Posterior cingulate gyrus (tissue), 11 donors: ENCODE measurements around the gene GRIK3.
"Not testable (repeated sequence)": the region's sequence is repeated elsewhere in the genome, so short reads cannot be mapped to it uniquely, and the experiment has no call there.

ENCODE experiments used
- DNase-seq, 10 donors: peaks; one replicate each; pipeline versions ENCODE4 v3.0.0 to v3.0.0-alpha.2; 2020 to 2021; ENCODE audit warnings: mixed read lengths in 3 of 10
- intact Hi-C: fragments of 100-400 bp; cut with DNase I; formaldehyde crosslinking; loops from one replicate; pipeline ENCODE4 v1.15.1; 2023

The GRIK3 gene

DNA sequence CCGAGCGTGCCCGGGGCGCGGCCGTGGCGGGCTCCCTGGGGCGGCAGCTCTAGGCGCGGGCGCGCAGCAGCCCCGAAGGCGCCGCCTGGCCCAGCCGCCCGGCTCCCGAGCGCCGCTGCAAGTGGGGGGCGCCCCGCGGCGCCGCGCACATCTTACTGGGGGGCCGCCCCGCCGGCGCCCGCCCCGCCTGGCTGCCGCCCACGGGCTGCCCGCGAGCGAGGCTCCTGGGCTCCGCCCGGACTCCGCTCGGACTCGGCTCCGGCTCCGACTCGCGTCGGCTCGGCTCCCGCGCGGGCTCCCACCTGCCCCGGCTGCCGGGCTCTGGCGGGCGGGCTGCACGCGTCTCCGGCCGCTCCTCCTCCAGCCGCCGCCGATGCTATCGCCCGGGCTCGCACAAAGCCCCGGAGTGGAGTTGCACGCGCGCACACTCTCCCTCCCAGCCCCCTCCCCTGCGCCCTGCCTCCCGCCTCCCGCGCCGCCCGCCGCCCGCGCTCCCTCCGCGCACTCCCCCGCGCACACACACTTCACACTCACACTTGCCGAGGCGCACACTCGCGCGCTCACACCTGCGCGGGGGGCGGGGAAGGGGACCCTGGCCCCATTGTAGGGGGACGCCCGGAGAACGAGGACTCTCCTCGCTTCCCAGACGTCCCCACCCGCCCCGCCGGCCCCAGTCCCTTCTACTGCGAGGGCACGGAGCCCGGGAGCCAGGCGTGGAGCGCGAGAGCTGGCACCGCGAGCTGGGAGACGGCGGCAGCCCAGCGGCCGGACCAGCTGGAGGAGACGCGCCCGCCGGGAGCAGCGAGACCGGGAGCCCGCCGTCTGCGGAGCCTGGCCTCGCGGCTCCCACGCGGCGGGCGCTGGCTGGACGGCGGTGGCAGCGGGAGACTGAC is at the start of gene GRIK3:
GRIK3 (minus strand) TSS at position 395 of the 893 bp plus-strand sequence. CDS start 407 bp downstream, outside the sequence.
- DNase-seq: peak in 9 of 10 donors; percentile 33 to 92 (median 56)
- intact Hi-C loops: loop anchor here (5.0 to 10.0 kb wide), 2 partner anchors 400 to 457 kb away; no protein-coding TSS in a partner anchor

- peak in 1 of 10 donors; percentile 35 for DNase-seq
- intact Hi-C loops: no loop called here
These were observed 49.7 kb upstream of the GRIK3 start for GRCh38 chr1:37084013-37084412.

- peak in 2 of 10 donors; percentile 32 to 83 for DNase-seq
- intact Hi-C loops: no loop called here
These were observed 49.3 kb upstream of the GRIK3 start for GRCh38 chr1:37083603-37084002.

- intact Hi-C loops: not testable (repeated sequence)
- peak in 1 of 10 donors; percentile 74 for DNase-seq
These were observed 46.1 kb upstream of the GRIK3 start for GRCh38 chr1:37080296-37080986.

DNA sequence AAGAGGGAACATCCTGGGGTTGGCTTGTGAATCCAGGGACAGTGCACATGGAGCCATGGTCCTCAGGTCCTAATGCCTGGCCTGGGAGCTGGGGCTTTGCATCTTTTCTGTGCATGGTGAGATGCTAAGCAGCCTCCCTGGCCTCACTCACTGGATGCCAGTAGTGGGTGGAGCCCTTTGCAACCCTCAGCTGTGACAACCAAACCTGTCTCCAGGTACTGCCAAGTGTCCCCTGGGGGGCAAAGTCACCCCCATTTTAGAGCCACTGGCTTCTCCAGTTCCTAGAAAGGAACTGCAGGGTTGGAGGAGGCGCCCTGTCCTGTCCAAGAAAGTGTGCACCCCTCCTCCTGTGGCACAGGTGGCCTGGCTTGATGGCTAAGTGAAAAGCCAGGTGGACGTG is 44.6 kb upstream of the GRIK3 start:
- peak in 1 of 10 donors; percentile 70 for DNase-seq
- intact Hi-C loops: no loop called here

- intact Hi-C loops: no loop called here
- peak in 1 of 10 donors; percentile 52 for DNase-seq
These were observed 41.9 kb upstream of the GRIK3 start for GRCh38 chr1:37076168-37076567.

DNA sequence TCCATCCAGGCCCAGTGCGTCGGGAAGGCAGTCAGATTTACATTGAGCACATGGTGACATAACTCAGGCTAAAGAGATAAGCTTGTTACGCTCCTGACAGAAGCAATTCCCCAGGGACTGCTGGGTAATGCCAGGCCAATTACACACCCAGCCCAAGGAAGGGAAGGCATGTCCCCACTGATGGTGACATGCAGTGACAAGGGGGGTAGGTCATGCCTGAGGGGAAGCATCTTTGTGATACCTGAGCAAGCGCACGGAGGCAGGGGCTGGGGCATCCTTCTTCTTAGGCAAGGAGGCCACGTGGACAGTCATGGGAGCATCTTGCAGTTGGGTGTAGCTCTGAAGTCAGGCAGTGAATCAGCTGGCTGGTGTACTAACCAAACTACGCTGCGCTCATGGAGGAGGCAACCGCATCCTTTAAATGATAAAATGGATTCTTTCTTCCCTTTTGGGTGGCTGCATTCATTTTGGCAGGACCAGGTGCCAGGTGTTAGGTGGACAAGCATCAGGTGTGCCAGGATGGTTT is 39.6 kb upstream of the GRIK3 start:
- DNase-seq: no peak
- intact Hi-C loops: no loop called here

GRCh38 chr1:37073152-37073853 is 39.0 kb upstream of the GRIK3 start:
- no peak for DNase-seq
- intact Hi-C loops: no loop called here

DNA sequence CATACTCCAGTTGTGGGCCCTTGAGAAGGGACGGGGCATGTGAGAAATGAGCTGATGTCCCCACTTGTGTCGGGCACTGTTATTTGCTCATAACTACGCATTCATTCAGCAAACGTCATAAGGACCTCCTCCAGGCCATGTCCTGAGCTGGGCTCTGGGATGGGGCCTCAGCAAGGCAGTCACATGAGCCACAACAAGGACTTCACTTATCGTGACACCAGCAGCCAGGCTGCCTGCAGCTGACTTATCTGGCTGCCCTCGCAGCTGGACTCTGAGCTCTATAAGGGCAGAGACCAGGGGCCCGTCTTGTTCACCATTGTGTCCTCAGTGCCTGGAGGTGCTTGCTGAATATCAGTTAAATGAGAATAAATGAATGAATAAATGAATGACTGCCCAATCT is 37.5 kb upstream of the GRIK3 start:
- intact Hi-C loops: no loop called here
- peak in 6 of 10 donors; percentile 14 to 94 (median 36) for DNase-seq

DNA sequence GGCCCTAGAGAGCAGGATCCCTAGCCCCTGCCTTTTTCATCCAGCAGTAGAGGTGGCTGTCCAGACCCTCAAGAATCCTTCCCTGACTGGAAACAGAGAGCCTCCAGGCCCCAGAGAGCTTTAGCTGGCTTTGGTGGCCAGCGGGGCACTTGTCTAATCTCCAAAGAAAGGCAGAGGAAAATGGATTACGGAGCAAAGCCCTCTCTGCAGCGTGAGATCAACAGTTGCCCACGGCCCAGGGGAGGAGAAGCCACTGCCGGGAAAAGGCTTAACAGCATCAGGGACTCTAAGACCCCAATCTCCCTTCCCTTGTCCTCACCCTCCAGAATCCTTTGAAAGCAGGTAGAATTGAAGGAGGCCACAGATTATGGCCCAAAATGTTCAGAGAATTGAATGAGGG is 35.8 kb upstream of the GRIK3 start:
- intact Hi-C loops: no loop called here
- no peak for DNase-seq

DNA sequence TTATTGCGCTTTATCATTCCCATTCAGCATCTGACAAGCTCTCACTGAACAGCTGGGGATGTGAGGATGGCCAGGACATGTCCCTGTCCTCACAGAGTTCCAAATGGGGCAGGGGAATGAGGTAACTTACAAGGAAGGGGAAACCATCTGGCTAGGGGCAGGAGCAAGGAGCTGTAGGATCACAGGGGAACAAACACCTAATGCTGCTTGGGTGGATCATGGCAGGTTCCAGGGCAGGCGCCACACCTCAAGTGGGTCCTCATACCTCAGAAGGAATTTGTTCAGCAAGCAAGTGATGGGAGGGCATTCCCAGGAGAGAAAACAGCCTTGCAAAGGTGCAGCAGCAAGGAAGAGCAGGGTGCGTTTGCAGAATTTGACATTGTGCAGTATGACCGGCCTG is 35.1 kb upstream of the GRIK3 start:
- no peak for DNase-seq

DNA sequence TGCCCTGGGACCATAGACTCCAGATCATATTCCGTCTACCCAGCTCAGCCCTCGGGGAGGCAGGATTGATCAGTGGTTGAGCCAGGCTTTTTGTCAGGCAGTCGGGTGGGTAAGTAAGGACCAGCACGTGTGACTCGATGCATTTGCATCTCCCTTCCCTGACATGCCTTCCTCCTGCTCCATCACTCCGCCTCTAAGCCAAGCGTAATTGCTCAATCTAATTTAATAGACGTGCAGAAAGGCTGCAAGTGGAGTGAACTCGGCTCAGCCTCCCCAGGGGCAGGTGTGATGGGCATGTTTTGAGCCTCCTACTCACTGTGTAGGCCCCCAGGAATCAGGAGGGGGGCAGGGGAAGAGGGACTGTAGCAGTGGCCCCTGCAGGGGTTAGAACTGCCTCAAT is 34.6 kb upstream of the GRIK3 start:
- DNase-seq: no peak

More for the DNA sequence above, 35.1 kb upstream of the GRIK3 start:
- intact Hi-C loops: no loop called here

DNA sequence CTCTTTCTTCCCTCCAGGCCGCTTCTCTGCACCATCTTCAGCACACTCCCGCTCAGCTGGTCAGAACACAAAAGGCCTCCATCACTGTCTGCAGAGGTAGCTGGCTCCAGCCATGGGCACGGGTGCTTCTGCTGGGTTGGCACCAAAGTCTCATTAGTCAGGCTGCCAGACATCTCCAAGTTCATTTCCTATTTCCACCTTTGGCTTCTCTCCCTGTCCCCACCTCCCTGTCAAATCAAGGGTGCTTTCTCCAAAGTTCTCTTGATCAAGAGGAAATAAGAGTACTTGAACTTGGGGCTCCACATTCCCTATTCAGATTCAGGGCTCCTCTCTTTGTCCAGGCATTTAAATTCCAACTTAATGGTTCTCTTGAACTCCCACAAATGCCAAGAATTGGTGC is 33.9 kb upstream of the GRIK3 start:
- intact Hi-C loops: no loop called here
- no peak for DNase-seq

More for the DNA sequence above, 34.6 kb upstream of the GRIK3 start:
- intact Hi-C loops: no loop called here

DNA sequence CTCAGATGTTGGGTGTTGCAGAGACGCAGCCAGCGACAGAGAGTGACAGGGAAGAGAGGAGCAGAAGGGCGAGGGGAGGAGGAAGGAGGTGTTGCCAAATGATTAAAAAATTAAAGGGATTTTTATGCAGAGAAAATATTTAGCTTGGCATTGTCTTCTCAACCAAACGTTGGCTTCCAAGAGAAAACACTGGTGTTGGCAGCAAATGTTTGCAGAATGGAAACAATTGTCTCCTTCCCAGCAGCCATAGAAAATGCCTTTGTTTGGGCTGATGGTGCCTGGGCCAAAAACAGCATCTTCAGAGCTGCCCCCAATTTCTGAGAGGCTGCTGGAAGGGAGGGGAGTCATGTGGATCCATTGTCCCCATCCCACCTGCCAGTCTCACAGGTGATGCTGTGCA is 29.7 kb upstream of the GRIK3 start:
- DNase-seq: peak in 2 of 10 donors; percentile 39 to 40

DNA sequence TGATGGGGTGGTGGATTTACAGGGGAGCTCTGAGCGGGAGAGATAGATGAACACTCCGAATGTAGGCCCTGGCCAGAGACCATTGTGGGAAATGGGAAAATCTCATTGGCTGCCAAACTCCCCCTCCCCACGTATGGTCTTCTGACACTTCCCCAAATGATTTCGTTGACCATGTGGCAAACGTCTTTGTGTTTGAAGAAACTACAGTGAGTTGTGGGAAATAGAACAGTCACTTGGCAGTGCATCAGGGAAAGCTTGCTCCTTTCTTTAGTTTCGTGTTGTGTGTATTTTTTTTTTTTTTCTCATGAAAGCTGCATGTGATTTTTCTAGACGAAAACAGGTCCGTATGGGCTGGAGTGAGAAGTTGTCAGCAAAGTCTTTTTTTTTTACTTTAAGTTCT is 25.0 kb upstream of the GRIK3 start:
- intact Hi-C loops: no loop called here
- DNase-seq: no peak

More for the DNA sequence above, 29.7 kb upstream of the GRIK3 start:
- intact Hi-C loops: no loop called here

GRCh38 chr1:37058424-37058988 is 24.2 kb upstream of the GRIK3 start:
- intact Hi-C loops: no loop called here
- peak in 1 of 10 donors; percentile 38 for DNase-seq

DNA sequence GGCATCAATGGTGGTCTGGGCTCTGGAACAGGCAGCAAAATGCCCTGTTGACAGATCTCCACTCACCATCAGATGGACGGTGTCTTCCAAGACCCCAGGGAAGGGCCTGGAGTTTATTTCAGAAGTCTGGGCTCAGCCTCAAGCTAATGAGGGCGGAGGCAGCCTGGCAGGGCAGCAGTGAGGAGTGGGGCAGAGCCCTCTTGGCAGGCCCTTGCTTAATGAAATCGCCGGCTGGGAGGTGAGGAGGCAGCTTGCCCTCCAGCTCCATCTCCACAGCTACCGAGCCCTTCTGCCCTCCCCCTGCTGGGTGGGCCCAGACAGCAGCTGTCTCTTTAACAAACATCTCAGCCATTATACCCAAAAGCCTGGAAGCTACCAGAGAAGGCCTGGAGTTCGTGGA is 22.0 kb upstream of the GRIK3 start:
- peak in 2 of 10 donors; percentile 78 to 84 for DNase-seq
- intact Hi-C loops: no loop called here

- DNase-seq: no peak
- intact Hi-C loops: no loop called here
These were observed 21.3 kb upstream of the GRIK3 start for GRCh38 chr1:37055631-37056030.

- DNase-seq: no peak
- intact Hi-C loops: no loop called here
These were observed 18.9 kb upstream of the GRIK3 start for GRCh38 chr1:37053173-37053572.

GRCh38 chr1:37052120-37052519 is 17.8 kb upstream of the GRIK3 start:
- DNase-seq: no peak
- intact Hi-C loops: no loop called here
